ENCODE data around the gene EDC3. TPM values are rescaled to one million over a fixed set of nuclear protein-coding genes. Genes with fewer than 3 reads are reported as not detected.
"Not testable (repeated sequence)": the region's sequence is repeated elsewhere in the genome, so short reads cannot be mapped to it uniquely, and the experiment has no call there.

The EDC3 gene
- total RNA-seq, 2 experiments from 2014 or later: 36.8 to 39.9 TPM

GRCh38 chr15:74663303-74664027 is 32.4 kb downstream of the EDC3 start:
- DNase-seq: no peak
- POLR2A ChIA-PET: no interaction called here
- Mint-ChIP-seq H3K36me3 (no peaks in the 10 kb centered on the region), H3K4me3 (no peak overlapping the region), H3K27me3 (no peaks in the 10 kb centered on the region), H3K9me3 (no peaks in the 10 kb centered on the region), H3K4me1 (ENCODE audit: low read depth) (peaks cover 9% of the 10 kb centered on the region), H3K27ac (no peak overlapping the region)
- intact Hi-C loops (cut with micrococcal nuclease): no loop called here
- CTCF ChIA-PET: interaction anchor here (0.8 to 1.7 kb wide), 3 partner anchors 29 to 174 kb away, joined by 3 to 4 read pairs (median 4); no protein-coding TSS in a partner anchor

DNA sequence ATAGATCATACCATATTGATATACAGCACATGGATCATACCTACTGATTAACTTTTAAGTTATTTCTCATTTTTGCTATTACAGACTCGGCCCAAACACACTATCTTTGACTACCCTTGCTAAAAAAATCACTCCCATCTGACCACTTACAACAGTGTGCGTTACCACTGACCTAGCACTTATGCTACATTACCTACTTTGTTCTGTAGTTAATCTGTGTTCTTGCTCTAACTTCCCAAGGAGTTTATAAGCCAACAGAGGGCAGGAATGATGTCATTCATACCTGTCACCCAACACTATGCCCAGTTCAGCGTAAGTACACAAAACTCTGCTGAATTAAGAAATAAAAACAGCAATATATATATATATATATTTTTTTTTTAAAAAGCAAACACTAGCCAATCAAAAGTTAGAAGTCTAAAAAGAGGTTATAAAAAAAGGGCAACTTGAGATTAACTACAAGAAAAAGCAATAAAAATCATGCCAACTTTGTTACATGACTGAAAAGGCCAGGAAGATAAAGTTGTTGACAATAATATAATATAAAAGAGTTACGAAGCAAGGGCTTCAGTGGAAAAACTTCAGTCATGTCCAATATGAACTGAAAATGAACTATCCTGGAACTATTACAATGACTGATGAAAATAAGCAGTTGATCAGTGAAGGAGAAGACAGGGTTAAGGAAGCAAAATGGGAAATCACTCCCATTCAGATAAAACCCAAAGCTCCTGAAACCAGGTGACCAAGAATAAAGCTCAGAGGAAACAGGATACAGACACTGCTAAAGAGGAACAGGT is 33.6 kb downstream of the EDC3 start:
- H3K36me3 Mint-ChIP-seq: no peaks in the 10 kb centered on the region
- H3K4me1 Mint-ChIP-seq (ENCODE audit: low read depth): peaks cover 15% of the 10 kb centered on the region
- no peak overlapping the region for H3K4me3 Mint-ChIP-seq
- no peaks in the 10 kb centered on the region for H3K9me3 Mint-ChIP-seq
- no peaks in the 10 kb centered on the region for H3K27me3 Mint-ChIP-seq
- CTCF ChIA-PET: no interaction called here
- intact Hi-C loops (cut with micrococcal nuclease): no loop called here
- H3K27ac Mint-ChIP-seq: no peak overlapping the region
- DNase-seq: no peak
- POLR2A ChIA-PET: no interaction called here

GRCh38 chr15:74661280-74661679 is 34.5 kb downstream of the EDC3 start:
- H3K9me3 Mint-ChIP-seq; CTCF ChIA-PET; H3K27me3 Mint-ChIP-seq; H3K27ac Mint-ChIP-seq; DNase-seq; H3K4me3 Mint-ChIP-seq; H3K36me3 Mint-ChIP-seq; POLR2A ChIA-PET; intact Hi-C loops (cut with micrococcal nuclease): not testable (repeated sequence)
- H3K4me1 Mint-ChIP-seq (ENCODE audit: low read depth): peaks cover 17% of the 10 kb centered on the region

GRCh38 chr15:74657846-74658245 is 38.0 kb downstream of the EDC3 start:
- Mint-ChIP-seq H3K4me1 (ENCODE audit: low read depth) (peaks cover 22% of the 10 kb centered on the region), H3K27me3 (no peaks in the 10 kb centered on the region), H3K4me3 (no peak overlapping the region), H3K27ac (no peak overlapping the region), H3K9me3 (no peaks in the 10 kb centered on the region), H3K36me3 (peaks cover 8% of the 10 kb centered on the region)
- intact Hi-C loops (cut with micrococcal nuclease): no loop called here
- ChIA-PET CTCF (interaction anchor here (0.5 to 2.9 kb wide), 2 partner anchors 22 to 276 kb away, joined by 4 to 11 read pairs; no protein-coding TSS in a partner anchor), POLR2A (no interaction called here)
- no peak for DNase-seq

- intact Hi-C loops (cut with micrococcal nuclease): no loop called here
- no peaks in the 10 kb centered on the region for H3K27me3 Mint-ChIP-seq
- H3K4me1 Mint-ChIP-seq (ENCODE audit: low read depth): peaks cover 19% of the 10 kb centered on the region
- no peak overlapping the region for H3K4me3 Mint-ChIP-seq
- DNase-seq: no peak
- no peak overlapping the region for H3K27ac Mint-ChIP-seq
- ChIA-PET POLR2A (no interaction called here), CTCF (interaction anchor here (0.6 to 2.9 kb wide), 5 partner anchors 9 to 244 kb away, joined by 3 to 11 read pairs (median 4); no protein-coding TSS in a partner anchor)
- H3K36me3 Mint-ChIP-seq: peaks cover 8% of the 10 kb centered on the region
- no peaks in the 10 kb centered on the region for H3K9me3 Mint-ChIP-seq
Measured at GRCh38 chr15:74656935-74657535, 38.8 kb downstream of the EDC3 start.

- CTCF ChIA-PET: no interaction called here
- H3K9me3 Mint-ChIP-seq: no peaks in the 10 kb centered on the region
- POLR2A ChIA-PET: no interaction called here
- H3K4me3 Mint-ChIP-seq: no peak overlapping the region
- H3K27me3 Mint-ChIP-seq: no peaks in the 10 kb centered on the region
- intact Hi-C loops (cut with micrococcal nuclease): no loop called here
- H3K4me1 Mint-ChIP-seq (ENCODE audit: low read depth): peaks cover 19% of the 10 kb centered on the region
- peaks cover 8% of the 10 kb centered on the region for H3K36me3 Mint-ChIP-seq
- peak; percentile 53 for DNase-seq
- H3K27ac Mint-ChIP-seq: peak overlapping the region; percentile 45
Measured at GRCh38 chr15:74655424-74655823, 40.4 kb downstream of the EDC3 start.

DNA sequence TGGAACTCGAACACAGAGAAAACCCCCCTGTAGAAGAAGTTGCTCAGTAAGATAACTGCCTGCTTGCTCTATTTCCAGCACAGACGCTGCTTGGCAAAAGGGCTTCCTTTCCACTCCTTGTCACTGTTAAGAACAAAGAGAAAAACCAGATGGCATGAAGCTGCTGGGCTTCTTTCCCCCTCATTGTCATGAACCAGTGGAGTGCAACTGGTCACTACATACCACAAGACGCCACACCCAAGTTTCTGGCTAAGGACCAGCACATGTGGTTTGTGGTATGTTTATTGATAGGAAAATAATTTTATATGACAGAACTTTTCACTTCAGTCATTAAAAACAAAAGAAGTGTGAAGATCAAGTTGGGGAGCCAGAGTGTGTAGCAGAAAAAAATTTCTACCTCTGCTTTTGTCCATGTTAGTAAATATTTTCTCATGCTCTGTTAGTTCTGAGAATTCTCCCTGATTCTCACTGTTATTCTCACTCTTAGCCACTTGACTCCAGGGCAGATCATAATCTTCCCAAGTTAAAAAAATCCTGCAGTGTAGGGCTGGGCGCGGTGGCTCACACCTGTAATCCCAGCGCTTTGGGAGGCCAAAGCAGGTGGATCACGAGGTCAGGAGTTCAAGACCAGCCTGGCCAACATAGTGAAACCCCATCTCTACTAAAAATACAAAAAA is 42.3 kb downstream of the EDC3 start:
- ChIA-PET CTCF (interaction anchor here (1.0 to 2.8 kb wide), 2 partner anchors 18 to 19 kb away, joined by 4 to 11 read pairs; no protein-coding TSS in a partner anchor), POLR2A (no interaction called here)
- intact Hi-C loops (cut with micrococcal nuclease): no loop called here
- Mint-ChIP-seq H3K9me3 (no peaks in the 10 kb centered on the region), H3K27me3 (no peaks in the 10 kb centered on the region), H3K27ac (no peak overlapping the region), H3K4me1 (ENCODE audit: low read depth) (peaks cover 19% of the 10 kb centered on the region), H3K4me3 (no peak overlapping the region), H3K36me3 (peaks cover 9% of the 10 kb centered on the region)
- no peak for DNase-seq

GRCh38 chr15:74651242-74651741 is 44.5 kb downstream of the EDC3 start:
- Mint-ChIP-seq H3K27me3 (no peaks in the 10 kb centered on the region), H3K36me3 (peaks cover 10% of the 10 kb centered on the region), H3K4me3 (no peak overlapping the region), H3K27ac (no peak overlapping the region), H3K4me1 (ENCODE audit: low read depth) (peaks cover 11% of the 10 kb centered on the region), H3K9me3 (no peaks in the 10 kb centered on the region)
- CTCF ChIA-PET: interaction anchor here (0.7 to 2.8 kb wide), 5 partner anchors 16 to 488 kb away, joined by 3 to 11 read pairs (median 3); no protein-coding TSS in a partner anchor
- POLR2A ChIA-PET: no interaction called here
- DNase-seq: no peak
- intact Hi-C loops (cut with micrococcal nuclease): no loop called here

- H3K4me1 Mint-ChIP-seq (ENCODE audit: low read depth): no peaks in the 10 kb centered on the region
- intact Hi-C loops (cut with micrococcal nuclease): no loop called here
- no peak for DNase-seq
- no peaks in the 10 kb centered on the region for H3K27me3 Mint-ChIP-seq
- no peaks in the 10 kb centered on the region for H3K9me3 Mint-ChIP-seq
- POLR2A ChIA-PET: no interaction called here
- H3K36me3 Mint-ChIP-seq: peaks cover 5% of the 10 kb centered on the region
- no peak overlapping the region for H3K4me3 Mint-ChIP-seq
- H3K27ac Mint-ChIP-seq: no peak overlapping the region
- CTCF ChIA-PET: interaction anchor here (0.8 to 1.1 kb wide), 3 partner anchors 9 to 123 kb away, joined by 3 read pairs; no protein-coding TSS in a partner anchor
Measured at GRCh38 chr15:74648051-74648842, 47.6 kb downstream of the EDC3 start.

DNA sequence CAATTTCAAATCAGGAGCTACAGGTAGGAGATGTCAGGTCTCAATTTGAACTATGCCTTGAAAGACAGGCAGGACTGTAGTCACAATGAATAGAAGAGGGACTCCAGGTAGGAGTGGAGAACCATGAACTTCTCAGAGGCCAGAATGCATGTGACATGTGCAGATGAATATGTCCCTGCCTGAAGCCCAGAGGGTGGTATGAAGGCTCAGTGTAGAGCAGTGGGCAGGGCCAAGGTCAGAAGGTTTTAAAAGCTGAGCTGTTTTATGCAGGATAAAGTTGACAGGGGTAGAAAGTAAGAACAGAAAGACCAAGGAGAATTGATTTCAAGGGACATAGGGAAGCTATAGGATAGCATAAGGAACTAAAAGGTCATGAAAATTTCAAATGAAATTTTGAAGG is 49.3 kb downstream of the EDC3 start:
- intact Hi-C loops (cut with micrococcal nuclease): no loop called here
- POLR2A ChIA-PET: no interaction called here
- CTCF ChIA-PET: interaction anchor here (0.8 to 3.3 kb wide), 5 partner anchors 10 to 226 kb away, joined by 3 to 16 read pairs (median 4); no protein-coding TSS in a partner anchor
- H3K9me3 Mint-ChIP-seq: no peaks in the 10 kb centered on the region
- H3K27me3 Mint-ChIP-seq: no peaks in the 10 kb centered on the region
- no peak overlapping the region for H3K27ac Mint-ChIP-seq
- H3K36me3 Mint-ChIP-seq: peaks cover 5% of the 10 kb centered on the region
- H3K4me3 Mint-ChIP-seq: no peak overlapping the region
- no peak for DNase-seq
- H3K4me1 Mint-ChIP-seq (ENCODE audit: low read depth): peaks cover 2% of the 10 kb centered on the region

- ChIA-PET CTCF (interaction anchor here (1.7 to 2.5 kb wide), 2 partner anchors 11 to 114 kb away, joined by 3 to 10 read pairs; no protein-coding TSS in a partner anchor), POLR2A (no interaction called here)
- no peak for DNase-seq
Measured at GRCh38 chr15:74643665-74644204, 52.1 kb downstream of the EDC3 start.

More at GRCh38 chr15:74643665-74644204, 52.1 kb downstream of the EDC3 start:
- no peaks in the 10 kb centered on the region for H3K9me3 Mint-ChIP-seq
- H3K4me3 Mint-ChIP-seq: no peak overlapping the region
- H3K4me1 Mint-ChIP-seq (ENCODE audit: low read depth): peaks cover 6% of the 10 kb centered on the region
- intact Hi-C loops (cut with micrococcal nuclease): no loop called here
- peaks cover 5% of the 10 kb centered on the region for H3K36me3 Mint-ChIP-seq
- H3K27ac Mint-ChIP-seq: no peak overlapping the region
- no peaks in the 10 kb centered on the region for H3K27me3 Mint-ChIP-seq
